K562 (cell line): ENCODE results near the gene ARID3B. TPM values are rescaled to one million over a fixed set of nuclear protein-coding genes. Genes with fewer than 3 reads are reported as not detected.

Source experiments
- ADNP ChIP-seq: fragments of 200-800 bp; sonication (Bioruptor generic); IDR thresholded peaks from 2 replicates; pipeline ENCODE4 v1.6.1; 2016; ENCODE audit warnings: missing genetic modification characterization, missing compliant biosample characterization
- ATF1 ChIP-seq, 2 experiments: fragments of 450-650 bp in 1 of 2; IDR thresholded peaks; 2 replicates each; pipeline ENCODE4 v1.6.1; 2016; ENCODE audit warnings: missing compliant biosample characterization in 1 of 2, missing genetic modification characterization in 1 of 2
- BRF2 ChIP-seq: IDR thresholded peaks from 3 replicates; pipeline ENCODE4 v1.6.1; 2011; ENCODE audit warnings: borderline replicate concordance, mild to moderate bottlenecking; ENCODE audit not compliant: insufficient read length, insufficient read depth
- CBFA2T3 ChIP-seq: fragments of 450-650 bp; IDR thresholded peaks from 2 replicates; pipeline ENCODE4 v1.6.1; 2017
- CEBPG ChIP-seq, 3 experiments: fragments of 200-800 bp in 1 of 3; sonication (Bioruptor generic) in 1 of 3; sonication (generic) in 1 of 3; formaldehyde crosslinking in 1 of 3; IDR thresholded peaks in 2 of 3; conservative IDR thresholded peaks in 1 of 3; 2 replicates each; pipeline versions ENCODE4 v1.6.1 to v1.8.0; 2016 to 2022; ENCODE audit warnings: missing compliant biosample characterization in 2 of 3, missing genetic modification characterization in 2 of 3, mild to moderate bottlenecking in 1 of 3, missing genetic modification reagents in 1 of 3
- GTF2F1 ChIP-seq: IDR thresholded peaks from 2 replicates; pipeline ENCODE4 v1.6.1; 2011; ENCODE audit warnings: low read depth, low read length, improper control_type of control experiment
- HDGF ChIP-seq: fragments of 450-650 bp; IDR thresholded peaks from 2 replicates; pipeline ENCODE4 v1.6.1; 2016
- KDM2B ChIP-seq: fragments of 250-450 bp; sonication (Bioruptor Pico); IDR thresholded peaks from 2 replicates; pipeline ENCODE4 v1.8.0; 2021; ENCODE audit warnings: mild to moderate bottlenecking, moderate library complexity
- MED1 ChIP-seq: sonication (generic); formaldehyde crosslinking; IDR thresholded peaks from 2 replicates; pipeline ENCODE4 v1.8.1; 2023; ENCODE audit warnings: missing genetic modification reagents, borderline replicate concordance
- PHF20 ChIP-seq: fragments of 450-650 bp; IDR thresholded peaks from 2 replicates; pipeline ENCODE4 v1.6.1; 2018; ENCODE audit not compliant: partially characterized antibody
- RCOR1 ChIP-seq, 2 experiments: IDR thresholded peaks; 2 replicates each; pipeline ENCODE4 v1.6.1; 2012; ENCODE audit warnings: low read depth in 2 of 2, low read length in 2 of 2, borderline replicate concordance in 1 of 2, improper control_type of control experiment in 1 of 2
- RHOXF2B ChIP-seq: fragments of 250-450 bp; sonication (Bioruptor Pico); conservative IDR thresholded peaks from 2 replicates; pipeline ENCODE4 v1.5.1; 2021
- SRSF9 ChIP-seq: fragments of 200-400 bp; formaldehyde crosslinking; IDR thresholded peaks from 2 replicates; pipeline ENCODE4 v1.6.1; 2017; ENCODE audit warnings: low read depth, low read length, borderline replicate concordance
- ZNF134 ChIP-seq: fragments of 250-450 bp; sonication (Bioruptor Pico); conservative IDR thresholded peaks from 2 replicates; pipeline ENCODE4 v1.4.0; 2020
- ZNF668 ChIP-seq: fragments of 250-450 bp; sonication (Bioruptor Pico); IDR thresholded peaks from 2 replicates; pipeline ENCODE4 v1.8.0; 2022; ENCODE audit warnings: mild to moderate bottlenecking, inconsistent platforms
- ZNF76 ChIP-seq: fragments of 250-450 bp; sonication (Bioruptor Pico); IDR thresholded peaks from 2 replicates; pipeline ENCODE4 v1.4.0; 2020; ENCODE audit warnings: mild to moderate bottlenecking, moderate library complexity, borderline replicate concordance
- polyA plus RNA-seq, 8 experiments: library from polyadenylated mRNA; depleted of rRNA in 4 of 8; stranded (reverse) in 5 of 8; unstranded in 3 of 8; fragments of >200 nt; fragmentation: Nextera tagmentation in 2 of 8; fragmentation: Illumina TruSeq in 1 of 8; extraction: Ambion mirVana in 2 of 8; extraction: Trizol in 1 of 8; gene quantifications; 2 replicates each; pipeline versions ENCODE4 v1.2.1 to v1.2.3, GENCODE V29; 2011 to 2014; ENCODE audit warnings: inconsistent platforms in 1 of 8, missing spikeins in 1 of 8
- total RNA-seq, 7 experiments: library from RNA; depleted of rRNA in 6 of 7; stranded (reverse); fragments of >200 nt in 6 of 7; fragmentation: Illumina TruSeq in 2 of 7; extraction: Trizol in 2 of 7; gene quantifications; 2 replicates each; pipeline versions ENCODE4 v1.2.1 to v1.2.3, GENCODE V29; 2011 to 2021; ENCODE audit warnings: low replicate concordance in 1 of 7
- TF ChIP-seq, protein P1 (sequence below), 2 experiments: IDR thresholded peaks in 1 of 2; conservative IDR thresholded peaks in 1 of 2; 2 replicates each; pipeline ENCODE4 v1.6.1; 2016; ENCODE audit warnings: low read depth in 2 of 2, mild to moderate bottlenecking in 1 of 2, missing compliant biosample characterization in 1 of 2, missing genetic modification characterization in 1 of 2, moderate library complexity in 1 of 2
- TF ChIP-seq, protein P2 (sequence below): fragments of 450-650 bp; IDR thresholded peaks from 2 replicates; pipeline ENCODE4 v1.6.1; 2016
- TF ChIP-seq, protein P3 (sequence below): IDR thresholded peaks from 2 replicates; pipeline ENCODE4 v1.6.1; 2011; ENCODE audit not compliant: insufficient read length; ENCODE audit errors: extremely low read depth
- TF ChIP-seq, protein P4 (sequence below): fragments of 200-800 bp; sonication (Bioruptor generic); IDR thresholded peaks from 2 replicates; pipeline ENCODE4 v1.6.1; 2017; ENCODE audit warnings: missing genetic modification characterization, missing compliant biosample characterization

Gene ARID3B
- total and polyA plus RNA-seq, 9 of the 15 experiments (the other 6 are each of a cell fraction or from before 2014, with no cell fraction given): 0.32 to 15.1 (median 7.1) TPM

DNA sequence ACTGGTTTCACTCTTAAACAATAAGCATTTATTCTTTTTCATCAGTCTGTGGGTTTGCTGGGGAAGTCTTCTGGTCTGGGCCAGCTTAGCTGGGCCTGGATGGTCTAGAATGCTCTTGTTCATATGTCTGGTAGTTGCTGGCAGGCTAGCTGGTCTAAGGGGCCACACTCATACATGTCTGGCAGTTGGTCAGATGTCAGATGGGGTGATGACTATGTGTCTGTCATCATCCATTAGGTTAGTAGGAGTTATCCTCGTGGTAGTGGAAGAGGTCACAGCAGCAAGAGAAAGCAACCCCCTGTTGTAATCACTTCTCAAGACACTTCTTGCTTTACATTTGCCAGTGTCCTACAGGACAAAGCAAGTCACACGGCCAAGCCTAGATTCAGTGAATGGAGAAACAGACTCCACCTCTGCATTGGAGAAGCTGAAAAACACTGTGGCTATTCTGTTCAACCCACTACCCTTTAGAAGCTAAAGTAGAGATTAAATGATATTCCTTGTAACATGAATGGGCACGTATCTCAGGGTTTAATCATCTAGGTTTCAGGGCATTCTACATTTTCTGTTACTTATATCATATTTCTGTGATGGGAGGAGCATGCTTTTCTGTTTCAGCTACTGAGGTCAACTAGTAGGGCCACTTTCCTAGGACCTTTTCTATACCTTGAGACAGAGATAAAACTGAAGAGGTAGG lies 5.5 kb upstream of the ARID3B start (continued):
- TF ChIP-seq, protein P1, sequence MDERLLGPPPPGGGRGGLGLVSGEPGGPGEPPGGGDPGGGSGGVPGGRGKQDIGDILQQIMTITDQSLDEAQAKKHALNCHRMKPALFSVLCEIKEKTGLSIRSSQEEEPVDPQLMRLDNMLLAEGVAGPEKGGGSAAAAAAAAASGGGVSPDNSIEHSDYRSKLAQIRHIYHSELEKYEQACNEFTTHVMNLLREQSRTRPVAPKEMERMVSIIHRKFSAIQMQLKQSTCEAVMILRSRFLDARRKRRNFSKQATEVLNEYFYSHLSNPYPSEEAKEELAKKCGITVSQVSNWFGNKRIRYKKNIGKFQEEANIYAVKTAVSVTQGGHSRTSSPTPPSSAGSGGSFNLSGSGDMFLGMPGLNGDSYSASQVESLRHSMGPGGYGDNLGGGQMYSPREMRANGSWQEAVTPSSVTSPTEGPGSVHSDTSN (CRISPR knock-in tag; IDR thresholded peaks at IDR 0.05; ENCODE audit: low read depth): no peak
- TF ChIP-seq, protein P1 (tag; conservative IDR thresholded peaks at IDR 0.05; ENCODE audit: low read depth): peak; percentile 72
- TF ChIP-seq CBFA2T3 (no peak), ADNP (no peak), GTF2F1 (no peak), PHF20 (no peak), BRF2 (no peak), ZNF668 (CRISPR knock-in tag) (no peak), RHOXF2B (CRISPR knock-in tag) (no peak), KDM2B (CRISPR knock-in tag) (no peak), RCOR1 (IDR thresholded peaks at IDR 0.05; ENCODE audit: borderline replicate concordance in 1 of 2, low read depth in 2 of 2, low read length in 2 of 2) (no peak), ATF1 (CRISPR knock-in tag; IDR thresholded peaks at IDR 0.05) (no peak), ATF1 (tag; IDR thresholded peaks at IDR 0.05) (no peak; the same call in 1 of the 2 replicates), ZNF76 (CRISPR knock-in tag) (no peak), CEBPG (CRISPR knock-in tag; IDR thresholded peaks at IDR 0.05) (no peak), CEBPG (tag; conservative IDR thresholded peaks at IDR 0.05 in 1 of 2, IDR thresholded peaks at IDR 0.05 in 1 of 2) (0 out of 4 replicates have a peak, but pooled peaks of 1 of the 2 experiments have one; percentile 41), MED1 (CRISPR knock-in tag) (no peak), HDGF (no peak), ZNF134 (CRISPR knock-in tag) (no peak), SRSF9 (no peak)
- TF ChIP-seq, protein P2, sequence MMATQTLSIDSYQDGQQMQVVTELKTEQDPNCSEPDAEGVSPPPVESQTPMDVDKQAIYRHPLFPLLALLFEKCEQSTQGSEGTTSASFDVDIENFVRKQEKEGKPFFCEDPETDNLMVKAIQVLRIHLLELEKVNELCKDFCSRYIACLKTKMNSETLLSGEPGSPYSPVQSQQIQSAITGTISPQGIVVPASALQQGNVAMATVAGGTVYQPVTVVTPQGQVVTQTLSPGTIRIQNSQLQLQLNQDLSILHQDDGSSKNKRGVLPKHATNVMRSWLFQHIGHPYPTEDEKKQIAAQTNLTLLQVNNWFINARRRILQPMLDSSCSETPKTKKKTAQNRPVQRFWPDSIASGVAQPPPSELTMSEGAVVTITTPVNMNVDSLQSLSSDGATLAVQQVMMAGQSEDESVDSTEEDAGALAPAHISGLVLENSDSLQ: peak; percentile 75
- TF ChIP-seq, protein P3, sequence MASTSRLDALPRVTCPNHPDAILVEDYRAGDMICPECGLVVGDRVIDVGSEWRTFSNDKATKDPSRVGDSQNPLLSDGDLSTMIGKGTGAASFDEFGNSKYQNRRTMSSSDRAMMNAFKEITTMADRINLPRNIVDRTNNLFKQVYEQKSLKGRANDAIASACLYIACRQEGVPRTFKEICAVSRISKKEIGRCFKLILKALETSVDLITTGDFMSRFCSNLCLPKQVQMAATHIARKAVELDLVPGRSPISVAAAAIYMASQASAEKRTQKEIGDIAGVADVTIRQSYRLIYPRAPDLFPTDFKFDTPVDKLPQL: no peak
- TF ChIP-seq, protein P4, sequence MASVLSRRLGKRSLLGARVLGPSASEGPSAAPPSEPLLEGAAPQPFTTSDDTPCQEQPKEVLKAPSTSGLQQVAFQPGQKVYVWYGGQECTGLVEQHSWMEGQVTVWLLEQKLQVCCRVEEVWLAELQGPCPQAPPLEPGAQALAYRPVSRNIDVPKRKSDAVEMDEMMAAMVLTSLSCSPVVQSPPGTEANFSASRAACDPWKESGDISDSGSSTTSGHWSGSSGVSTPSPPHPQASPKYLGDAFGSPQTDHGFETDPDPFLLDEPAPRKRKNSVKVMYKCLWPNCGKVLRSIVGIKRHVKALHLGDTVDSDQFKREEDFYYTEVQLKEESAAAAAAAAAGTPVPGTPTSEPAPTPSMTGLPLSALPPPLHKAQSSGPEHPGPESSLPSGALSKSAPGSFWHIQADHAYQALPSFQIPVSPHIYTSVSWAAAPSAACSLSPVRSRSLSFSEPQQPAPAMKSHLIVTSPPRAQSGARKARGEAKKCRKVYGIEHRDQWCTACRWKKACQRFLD: no peak
